Upper lobe of left lung (tissue), 6 donors: Measurements from ENCODE around the gene PROSER3. TPM values are rescaled to one million over a fixed set of nuclear protein-coding genes. Genes with fewer than 3 reads are reported as not detected.
A peak's percentile ranks its signal among the peaks of the same experiment; 100 is the strongest.

Source experiments
- ATAC-seq, 2 donors: fragments of 200-7000 bp; cut with Tn5 transposase; one replicate each; pipeline ENCODE4 v1.9.1; 2022; ENCODE audit warnings: mild to moderate bottlenecking in 2 of 2, moderate library complexity in 2 of 2; ENCODE audit not compliant: low FRiP score in 2 of 2
- DNase-seq, 2 donors: peaks; one replicate each; pipeline ENCODE4 v3.0.0-alpha.2; 2019 to 2020
- H3K27ac ChIP-seq, 4 donors: fragments of 200-600 bp; sonication (generic); one replicate each; pipeline ENCODE4 v1.5.1; 2016 to 2019
- H3K27me3 ChIP-seq, 4 donors: fragments of 200-600 bp; sonication (generic); one replicate each; pipeline ENCODE4 v1.5.1; 2017 to 2019
- H3K36me3 ChIP-seq, 4 donors: fragments of 200-600 bp; sonication (generic); one replicate each; pipeline ENCODE4 v1.5.1; 2016 to 2019
- H3K4me1 ChIP-seq, 4 donors: fragments of 200-600 bp; sonication (generic); one replicate each; pipeline ENCODE4 v1.5.1; 2018 to 2019
- H3K4me3 ChIP-seq, 4 donors: fragments of 200-600 bp; sonication (generic); one replicate each; pipeline ENCODE4 v1.5.1; 2017 to 2019; ENCODE audit warnings: mild to moderate bottlenecking in 2 of 4, moderate library complexity in 1 of 4
- H3K9me3 ChIP-seq, 4 donors: fragments of 200-600 bp; sonication (generic); one replicate each; pipeline ENCODE4 v1.5.1; 2018 to 2019
- CTCF ChIP-seq, 6 experiments: fragments of 450-650 bp in 4 of 6; fragments of 200-600 bp in 2 of 6; sonication (generic) in 2 of 6; IDR thresholded peaks; one replicate each; pipeline ENCODE4 v1.5.1; 2016 to 2019; ENCODE audit warnings: antibody characterized with exemption in 6 of 6
- EP300 ChIP-seq, 4 donors: sonication (generic); formaldehyde crosslinking; IDR thresholded peaks; one replicate each; pipeline ENCODE4 v1.5.1; 2017; ENCODE audit warnings: antibody characterized with exemption in 4 of 4, control low read depth in 2 of 4
- POLR2A ChIP-seq, 4 donors: fragments of 450-650 bp; IDR thresholded peaks; one replicate each; pipeline ENCODE4 v1.5.1; 2016 to 2017; ENCODE audit warnings: antibody characterized with exemption in 4 of 4, mild to moderate bottlenecking in 2 of 4
- POLR2AphosphoS5 ChIP-seq, 2 donors: sonication (generic); formaldehyde crosslinking; IDR thresholded peaks; one replicate each; pipeline ENCODE4 v1.5.1; 2017; ENCODE audit warnings: antibody characterized with exemption in 2 of 2
- WGBS, 2 donors: methylation state at CpG; one replicate each; pipeline ENCODE4 v1.1.5; 2017 to 2018; 5-methylcytosine and 5-hydroxymethylcytosine counted together
- total RNA-seq, 6 donors: library from RNA; depleted of rRNA in 4 of 6; stranded (reverse); fragments of >200 nt in 4 of 6; gene quantifications; one replicate each; pipeline versions ENCODE4 v1.1.0 to v1.2.1, GENCODE V29; 2016 to 2021
- donor health status: DM: no; HTN: no; CAD: no; lungs with moderate emphysema.
- donor health status: DM: no; HTN: yes; CAD: no; lungs with severe emphysema.

PROSER3 gene
- total RNA-seq, 6 donors from 2014 or later = 13.8 to 32.5 (median 19.5) TPM

- TF ChIP-seq POLR2AphosphoS5 (IDR thresholded peaks at IDR 0.05) = peak; percentile 81 to 87
- TF ChIP-seq POLR2A (IDR thresholded peaks at IDR 0.05) = peak in 2 of 4 donors; percentile 27 to 64
- peak in 4 of 6 experiments; percentile 16 to 41 (median 20) for TF ChIP-seq CTCF (IDR thresholded peaks at IDR 0.05)
- TF ChIP-seq EP300 (IDR thresholded peaks at IDR 0.05) = peak in 3 of 4 donors; percentile 44 to 90 (median 51)
- Histone ChIP-seq H3K36me3 (peaks cover 2 to 37% (median 28%) of the 10 kb centered on the region in 4 donors), H3K4me3 (peak overlapping the region; percentile 68 to 77 (median 74)), H3K27me3 (no peaks in the 10 kb centered on the region), H3K27ac (peak overlapping the region; percentile 79 to 91 (median 88)), H3K9me3 (no peaks in the 10 kb centered on the region), H3K4me1 (peaks cover 21 to 47% (median 35%) of the 10 kb centered on the region in 4 donors)
- WGBS, 2 donors = 1% methylated on average over 43 to 55 of the region's 63 CpGs
- ATAC-seq = peak; percentile 90 to 96
- peak; percentile 97 to 99 for DNase-seq
Measured at GRCh38 chr19:35740423-35741202, 17.4 kb upstream of the PROSER3 start.

- WGBS, 2 donors = 7 to 21% methylated on average over 3 to 9 of the region's 12 CpGs
- H3K36me3 ChIP-seq = peaks cover 2 to 35% (median 26%) of the 10 kb centered on the region in 4 donors
- no peaks in the 10 kb centered on the region for H3K27me3 ChIP-seq
- no peaks in the 10 kb centered on the region for H3K9me3 ChIP-seq
- no peak for ATAC-seq
- no peak for TF ChIP-seq POLR2AphosphoS5 (IDR thresholded peaks at IDR 0.05)
- TF ChIP-seq CTCF (IDR thresholded peaks at IDR 0.05) = peak in 1 of 6 experiments; percentile 3
- no peak for TF ChIP-seq EP300 (IDR thresholded peaks at IDR 0.05)
- TF ChIP-seq POLR2A (IDR thresholded peaks at IDR 0.05) = no peak
- peak overlapping the region; percentile 68 to 77 (median 74) for H3K4me3 ChIP-seq
- H3K27ac ChIP-seq = peak overlapping the region; percentile 79 to 91 (median 88)
- DNase-seq = peak in 1 of 2 donors; percentile 19
- H3K4me1 ChIP-seq = peaks cover 24 to 53% (median 39%) of the 10 kb centered on the region in 4 donors
Measured at GRCh38 chr19:35741203-35741515, 16.8 kb upstream of the PROSER3 start.

- ATAC-seq (no peak), DNase-seq (peak in 1 of 2 donors; percentile 73)
- TF ChIP-seq CTCF (IDR thresholded peaks at IDR 0.05) (no peak), POLR2AphosphoS5 (IDR thresholded peaks at IDR 0.05) (peak in 1 of 2 donors; percentile 24), POLR2A (IDR thresholded peaks at IDR 0.05) (peak in 1 of 4 donors; percentile 52), EP300 (IDR thresholded peaks at IDR 0.05) (no peak)
- Histone ChIP-seq H3K27me3 (no peaks in the 10 kb centered on the region), H3K9me3 (no peaks in the 10 kb centered on the region), H3K27ac (peak within 1 kb of the TSS; percentile 79 to 91 (median 88)), H3K4me3 (peak within 1 kb of the TSS in 3 of 4 donors; percentile 68 to 77 (median 70)), H3K4me1 (peaks cover 30 to 60% (median 45%) of the 10 kb centered on the region in 4 donors), H3K36me3 (peaks cover 2 to 24% (median 16%) of the 10 kb centered on the region in 4 donors)
- 60 to 77% methylated on average over 9 of the region's 9 CpGs for WGBS, 2 donors
Measured at GRCh38 chr19:35742121-35742724, 15.8 kb upstream of the PROSER3 start, which contains the start of gene IGFLR1. Gene IGFLR1 (minus strand): TSS chr19:35742452. CDS start chr19:35741180, 1,272 bp downstream.

GRCh38 chr19:35743640-35744429 is 14.1 kb upstream of the PROSER3 start:
- Histone ChIP-seq H3K27ac (peak overlapping the region; percentile 99 to 100 (median 100)), H3K4me3 (peak overlapping the region in 3 of 4 donors; percentile 63 to 91 (median 87))
- whole genome bisulfite sequencing, 2 donors = 89 to 94% methylated on average over 15 to 19 of the region's 19 CpGs

More at GRCh38 chr19:35743640-35744429, 14.1 kb upstream of the PROSER3 start:
- peaks cover 0 to 8% (median 2%) of the 10 kb centered on the region in 4 donors for H3K36me3 ChIP-seq
- TF ChIP-seq POLR2AphosphoS5 (IDR thresholded peaks at IDR 0.05) (no peak), EP300 (IDR thresholded peaks at IDR 0.05) (no peak), POLR2A (IDR thresholded peaks at IDR 0.05) (no peak), CTCF (IDR thresholded peaks at IDR 0.05) (no peak)
- no peaks in the 10 kb centered on the region for H3K9me3 ChIP-seq
- ATAC-seq (no peak), DNase-seq (no peak)
- H3K27me3 ChIP-seq = no peaks in the 10 kb centered on the region
- peaks cover 37 to 67% (median 52%) of the 10 kb centered on the region in 4 donors for H3K4me1 ChIP-seq
